Transverse colon (tissue), 3 donors: ENCODE measurements around the gene NSUN5.

Experiments used
- EP300 ChIP-seq: sonication (generic); formaldehyde crosslinking; IDR thresholded peaks from one replicate; pipeline ENCODE4 v1.6.1; 2017; ENCODE audit warnings: antibody characterized with exemption, low read depth
- POLR2A ChIP-seq: fragments of 450-650 bp; IDR thresholded peaks from one replicate; pipeline ENCODE4 v1.6.1; 2016; ENCODE audit warnings: antibody characterized with exemption, mild to moderate bottlenecking, moderate library complexity
- TF ChIP-seq, protein P1 (sequence below), 5 experiments: fragments of 200-600 bp in 3 of 5; fragments of 450-650 bp in 2 of 5; sonication (generic) in 3 of 5; IDR thresholded peaks; 1 replicate in 2 of 5; 2 replicates in 3 of 5; pipeline ENCODE4 v1.5.1; 2016 to 2017; ENCODE audit warnings: antibody characterized with exemption in 5 of 5, inconsistent platforms in 3 of 5, mild to moderate bottlenecking in 2 of 5, moderate library complexity in 1 of 5

DNA sequence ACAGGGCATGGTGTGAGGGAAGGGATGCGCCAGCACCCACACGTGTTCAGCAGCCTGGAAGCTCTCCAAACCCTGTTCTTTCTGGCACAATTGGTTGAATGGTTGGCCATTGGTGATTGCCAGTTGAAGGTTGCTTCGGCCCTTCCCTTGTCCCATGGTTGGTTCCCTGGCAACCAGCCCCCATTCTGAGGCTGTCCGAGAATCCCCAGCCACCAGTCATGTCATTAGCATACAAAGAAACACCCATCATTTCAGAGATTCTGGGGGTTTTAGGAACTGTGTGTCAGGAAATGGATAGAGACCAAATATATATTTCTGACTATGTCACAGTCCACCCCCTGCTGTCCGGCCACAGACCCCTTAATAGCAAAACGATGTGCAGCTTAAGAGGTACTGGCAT, 41.1 kb upstream of the NSUN5 start:
- TF ChIP-seq, protein P1, sequence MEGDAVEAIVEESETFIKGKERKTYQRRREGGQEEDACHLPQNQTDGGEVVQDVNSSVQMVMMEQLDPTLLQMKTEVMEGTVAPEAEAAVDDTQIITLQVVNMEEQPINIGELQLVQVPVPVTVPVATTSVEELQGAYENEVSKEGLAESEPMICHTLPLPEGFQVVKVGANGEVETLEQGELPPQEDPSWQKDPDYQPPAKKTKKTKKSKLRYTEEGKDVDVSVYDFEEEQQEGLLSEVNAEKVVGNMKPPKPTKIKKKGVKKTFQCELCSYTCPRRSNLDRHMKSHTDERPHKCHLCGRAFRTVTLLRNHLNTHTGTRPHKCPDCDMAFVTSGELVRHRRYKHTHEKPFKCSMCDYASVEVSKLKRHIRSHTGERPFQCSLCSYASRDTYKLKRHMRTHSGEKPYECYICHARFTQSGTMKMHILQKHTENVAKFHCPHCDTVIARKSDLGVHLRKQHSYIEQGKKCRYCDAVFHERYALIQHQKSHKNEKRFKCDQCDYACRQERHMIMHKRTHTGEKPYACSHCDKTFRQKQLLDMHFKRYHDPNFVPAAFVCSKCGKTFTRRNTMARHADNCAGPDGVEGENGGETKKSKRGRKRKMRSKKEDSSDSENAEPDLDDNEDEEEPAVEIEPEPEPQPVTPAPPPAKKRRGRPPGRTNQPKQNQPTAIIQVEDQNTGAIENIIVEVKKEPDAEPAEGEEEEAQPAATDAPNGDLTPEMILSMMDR (IDR thresholded peaks at IDR 0.05): no peak
- no peak for TF ChIP-seq POLR2A
- no peak for TF ChIP-seq EP300
